Transverse colon (tissue), 4 donors: ENCODE data around the gene MICAL2. TPM values are rescaled to one million over a fixed set of nuclear protein-coding genes. Genes with fewer than 3 reads are reported as not detected.

ENCODE experiments used
- DNase-seq: peaks from one replicate; pipeline ENCODE4 v3.0.0-alpha.2; 2019
- H3K27ac ChIP-seq, 4 donors: fragments of 200-600 bp; sonication (generic); 2 replicates each; pipeline ENCODE4 v1.5.1; 2016 to 2018; ENCODE audit warnings: inconsistent platforms in 4 of 4
- H3K27me3 ChIP-seq: fragments of 200-600 bp; sonication (generic); 2 replicates; pipeline ENCODE4 v1.5.1; 2017; ENCODE audit warnings: inconsistent platforms
- H3K36me3 ChIP-seq, 4 donors: fragments of 200-600 bp; sonication (generic); 2 replicates each; pipeline ENCODE4 v1.5.1; 2017 to 2019; ENCODE audit warnings: inconsistent platforms in 4 of 4
- H3K4me1 ChIP-seq, 4 donors: fragments of 200-600 bp; sonication (generic); 2 replicates each; pipeline ENCODE4 v1.5.1; 2017 to 2020; ENCODE audit warnings: inconsistent platforms in 4 of 4
- H3K4me3 ChIP-seq, 4 donors: fragments of 200-600 bp; sonication (generic); 1 replicate in 1 of 4; 2 replicates in 3 of 4; pipeline versions ENCODE4 v1.5.1 to v1.6.1; 2017 to 2019; ENCODE audit warnings: inconsistent platforms in 4 of 4
- H3K9me3 ChIP-seq, 2 donors: fragments of 200-600 bp; sonication (generic); 2 replicates each; pipeline ENCODE4 v1.5.1; 2017 to 2019; ENCODE audit warnings: inconsistent platforms in 2 of 2
- EP300 ChIP-seq: sonication (generic); formaldehyde crosslinking; IDR thresholded peaks from one replicate; pipeline ENCODE4 v1.6.1; 2017; ENCODE audit warnings: antibody characterized with exemption, low read depth
- POLR2A ChIP-seq: fragments of 450-650 bp; IDR thresholded peaks from one replicate; pipeline ENCODE4 v1.6.1; 2016; ENCODE audit warnings: antibody characterized with exemption, mild to moderate bottlenecking, moderate library complexity
- POLR2AphosphoS5 ChIP-seq, 3 donors: sonication (generic); formaldehyde crosslinking; IDR thresholded peaks; one replicate each; pipeline ENCODE4 v1.6.1; 2016; ENCODE audit warnings: antibody characterized with exemption in 3 of 3
- WGBS, 2 donors: methylation state at CpG; one replicate each; pipeline ENCODE4 v1.1.5; 2018; ENCODE audit warnings: low coverage in 1 of 2; 5-methylcytosine and 5-hydroxymethylcytosine counted together
- in situ Hi-C, 4 donors: fragments of 200-750 bp; cut with MboI; loops; one replicate each; pipeline versions ENCODE4 v1.15.0 to v1.15.1; 2017; ENCODE audit warnings: low sequenced_read_pairs in 3 of 4, low pct_ligation_motif_present in 1 of 4, low pct_unique_long_range_greater_than_20kb in 1 of 4
- intact Hi-C: fragments of 100-400 bp; cut with DNase I; formaldehyde crosslinking; loops from one replicate; pipeline ENCODE4 v1.15.1; 2023; ENCODE audit warnings: low total_unique reads
- total RNA-seq, 4 donors: library from RNA; depleted of rRNA; stranded (reverse); fragments of >200 nt; gene quantifications; one replicate each; pipeline ENCODE4 v1.1.0, GENCODE V29; 2016
- TF ChIP-seq, protein P1 (sequence below), 5 experiments: fragments of 200-600 bp in 3 of 5; fragments of 450-650 bp in 2 of 5; sonication (generic) in 3 of 5; IDR thresholded peaks; 1 replicate in 2 of 5; 2 replicates in 3 of 5; pipeline ENCODE4 v1.5.1; 2016 to 2017; ENCODE audit warnings: antibody characterized with exemption in 5 of 5, inconsistent platforms in 3 of 5, mild to moderate bottlenecking in 2 of 5, moderate library complexity in 1 of 5

The MICAL2 gene
- total RNA-seq, 4 donors from 2014 or later = 309 to 483 (median 316) TPM

- peaks cover 0 to 51% (median 18%) of the 10 kb centered on the region in 4 donors for H3K36me3 ChIP-seq
- H3K4me1 ChIP-seq = no peaks in the 10 kb centered on the region
- no peaks in the 10 kb centered on the region for H3K9me3 ChIP-seq
- no peaks in the 10 kb centered on the region for H3K27me3 ChIP-seq
- TF ChIP-seq POLR2AphosphoS5 (IDR thresholded peaks at IDR 0.05) = no peak
- TF ChIP-seq EP300 = no peak
- TF ChIP-seq, protein P1, sequence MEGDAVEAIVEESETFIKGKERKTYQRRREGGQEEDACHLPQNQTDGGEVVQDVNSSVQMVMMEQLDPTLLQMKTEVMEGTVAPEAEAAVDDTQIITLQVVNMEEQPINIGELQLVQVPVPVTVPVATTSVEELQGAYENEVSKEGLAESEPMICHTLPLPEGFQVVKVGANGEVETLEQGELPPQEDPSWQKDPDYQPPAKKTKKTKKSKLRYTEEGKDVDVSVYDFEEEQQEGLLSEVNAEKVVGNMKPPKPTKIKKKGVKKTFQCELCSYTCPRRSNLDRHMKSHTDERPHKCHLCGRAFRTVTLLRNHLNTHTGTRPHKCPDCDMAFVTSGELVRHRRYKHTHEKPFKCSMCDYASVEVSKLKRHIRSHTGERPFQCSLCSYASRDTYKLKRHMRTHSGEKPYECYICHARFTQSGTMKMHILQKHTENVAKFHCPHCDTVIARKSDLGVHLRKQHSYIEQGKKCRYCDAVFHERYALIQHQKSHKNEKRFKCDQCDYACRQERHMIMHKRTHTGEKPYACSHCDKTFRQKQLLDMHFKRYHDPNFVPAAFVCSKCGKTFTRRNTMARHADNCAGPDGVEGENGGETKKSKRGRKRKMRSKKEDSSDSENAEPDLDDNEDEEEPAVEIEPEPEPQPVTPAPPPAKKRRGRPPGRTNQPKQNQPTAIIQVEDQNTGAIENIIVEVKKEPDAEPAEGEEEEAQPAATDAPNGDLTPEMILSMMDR (IDR thresholded peaks at IDR 0.05) = no peak
- TF ChIP-seq POLR2A = no peak
- WGBS, 2 donors = 83% methylated on average over 6 of the region's 7 CpGs; no CpG with 5 or more reads in 1 of the 2 donors
- in situ Hi-C loops (loop anchor here in 1 of 4 donors (25.0 kb wide), 1 partner anchor 448 kb away; no protein-coding TSS in a partner anchor), intact Hi-C loops (no loop called here)
- no peak for DNase-seq
- H3K4me3 ChIP-seq = no peak overlapping the region
- no peak overlapping the region for H3K27ac ChIP-seq
These were observed 149.6 kb downstream of the MICAL2 start for GRCh38 chr11:12259956-12260355.

DNA sequence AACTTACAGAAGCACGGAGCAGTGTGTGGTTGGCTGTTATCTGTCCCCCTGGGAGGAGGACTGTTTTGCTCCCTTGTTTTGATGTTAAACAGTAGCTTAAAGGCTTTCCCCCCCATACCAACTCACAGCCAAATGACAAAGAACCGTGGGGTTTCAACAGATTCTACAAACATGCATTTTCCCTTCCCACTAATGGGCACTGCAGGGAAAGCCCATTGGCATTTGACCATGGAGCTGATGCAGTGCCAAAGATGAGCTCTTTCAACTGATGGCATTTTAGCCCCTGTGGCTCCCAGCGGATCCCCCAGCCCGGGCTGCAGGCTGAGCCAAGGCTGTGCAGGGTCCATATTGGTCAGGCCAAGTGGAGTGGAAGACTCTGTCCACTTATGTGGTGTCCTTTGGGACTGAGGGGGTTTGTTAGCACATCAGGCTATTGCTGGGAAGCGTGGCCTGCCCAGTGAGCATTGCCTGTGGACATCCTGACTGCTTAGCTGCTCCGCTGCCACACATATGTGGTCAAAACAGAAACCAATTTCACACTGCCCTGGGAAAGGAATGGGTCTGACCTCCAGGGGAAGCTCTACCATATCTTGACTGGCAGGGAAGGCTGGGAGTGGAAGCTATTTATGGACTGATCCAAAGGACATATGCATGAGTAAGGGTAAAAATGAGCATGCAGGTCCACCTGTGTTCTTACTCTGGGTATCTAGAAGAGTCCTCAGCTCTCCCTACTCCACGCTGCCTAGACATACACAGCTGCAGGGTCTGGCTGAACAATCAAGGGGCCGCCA lies 150.5 kb downstream of the MICAL2 start:
- H3K4me1 ChIP-seq = no peaks in the 10 kb centered on the region
- intact Hi-C loops (no loop called here), in situ Hi-C loops (loop anchor here in 1 of 4 donors (25.0 kb wide), 1 partner anchor 449 kb away; no protein-coding TSS in a partner anchor)
- no peak overlapping the region for H3K4me3 ChIP-seq
- TF ChIP-seq POLR2AphosphoS5 (IDR thresholded peaks at IDR 0.05) = no peak
- TF ChIP-seq, protein P1 (IDR thresholded peaks at IDR 0.05) = no peak
- peaks cover 0 to 46% (median 18%) of the 10 kb centered on the region in 4 donors for H3K36me3 ChIP-seq
- H3K9me3 ChIP-seq = no peaks in the 10 kb centered on the region
- H3K27ac ChIP-seq = no peak overlapping the region
- no peaks in the 10 kb centered on the region for H3K27me3 ChIP-seq
- DNase-seq = no peak
- 79 to 100% methylated on average over 1 to 8 of the region's 8 CpGs for WGBS, 2 donors

DNA sequence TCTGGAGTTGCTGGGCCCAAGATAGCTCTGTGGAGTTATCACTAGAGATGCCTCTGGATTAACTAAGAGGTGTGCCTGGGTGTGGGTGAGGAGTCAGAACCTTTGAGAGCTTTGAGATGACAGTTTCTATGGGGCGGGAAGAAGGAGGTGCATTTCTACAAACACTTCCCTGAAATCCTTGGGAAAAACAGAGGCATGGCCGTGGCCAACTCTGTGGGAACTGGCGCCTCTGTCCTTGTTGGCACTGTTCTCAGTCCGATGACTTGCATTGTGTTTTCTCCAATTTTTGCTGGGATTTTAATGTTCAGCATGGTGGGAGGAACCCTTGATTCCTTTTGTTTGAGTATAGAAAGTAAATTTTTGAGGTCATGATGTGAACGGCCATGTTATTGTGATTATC lies 151.2 kb downstream of the MICAL2 start:
- no peak overlapping the region for H3K27ac ChIP-seq
- no peak for DNase-seq
- no peak for TF ChIP-seq EP300
- TF ChIP-seq, protein P1 (IDR thresholded peaks at IDR 0.05) = no peak
- no peak for TF ChIP-seq POLR2A
- TF ChIP-seq POLR2AphosphoS5 (IDR thresholded peaks at IDR 0.05) = no peak
- peaks cover 0 to 45% (median 18%) of the 10 kb centered on the region in 4 donors for H3K36me3 ChIP-seq
- in situ Hi-C loops = loop anchor here in 1 of 4 donors (25.0 kb wide), 1 partner anchor 449 kb away; no protein-coding TSS in a partner anchor
- 79 to 90% methylated on average over 2 to 5 of the region's 5 CpGs for WGBS, 2 donors
- H3K9me3 ChIP-seq = no peaks in the 10 kb centered on the region
- H3K4me3 ChIP-seq = no peak overlapping the region
- H3K27me3 ChIP-seq = no peaks in the 10 kb centered on the region
- intact Hi-C loops = no loop called here
- no peaks in the 10 kb centered on the region for H3K4me1 ChIP-seq

- DNase-seq = no peak
- Histone ChIP-seq H3K27me3 (no peaks in the 10 kb centered on the region), H3K9me3 (no peaks in the 10 kb centered on the region), H3K27ac (no peak overlapping the region), H3K36me3 (peaks cover 0 to 39% (median 18%) of the 10 kb centered on the region in 4 donors), H3K4me1 (no peaks in the 10 kb centered on the region), H3K4me3 (no peak overlapping the region)
- 58 to 74% methylated on average over 2 to 11 of the region's 11 CpGs for WGBS, 2 donors
- TF ChIP-seq POLR2A = no peak
- TF ChIP-seq EP300 = no peak
- TF ChIP-seq, protein P1 (IDR thresholded peaks at IDR 0.05) = no peak
- TF ChIP-seq POLR2AphosphoS5 (IDR thresholded peaks at IDR 0.05) = no peak
- intact Hi-C loops = no loop called here
- in situ Hi-C loops = loop anchor here in 1 of 4 donors (25.0 kb wide), 1 partner anchor 451 kb away; no protein-coding TSS in a partner anchor
These were observed 152.8 kb downstream of the MICAL2 start for GRCh38 chr11:12263141-12263693.
